GM12864 (cell line): ENCODE data around the gene GLS.

ENCODE experiments used
- DNase-seq: peaks from one replicate; pipeline ENCODE4 v3.0.0-alpha.2; 2011; ENCODE audit warnings: low read depth
- H3K4me3 ChIP-seq: 2 replicates; pipeline ENCODE4 v1.5.1; 2011; ENCODE audit warnings: mild to moderate bottlenecking, low read depth, low read length, control low read depth
- TF ChIP-seq, protein P1 (sequence below): IDR thresholded peaks from 2 replicates; pipeline ENCODE4 v1.5.1; 2011; ENCODE audit warnings: low read depth, mild to moderate bottlenecking, moderate library complexity, low read length, control low read depth, inconsistent platforms; ENCODE audit errors: missing control alignments

Gene GLS

DNA sequence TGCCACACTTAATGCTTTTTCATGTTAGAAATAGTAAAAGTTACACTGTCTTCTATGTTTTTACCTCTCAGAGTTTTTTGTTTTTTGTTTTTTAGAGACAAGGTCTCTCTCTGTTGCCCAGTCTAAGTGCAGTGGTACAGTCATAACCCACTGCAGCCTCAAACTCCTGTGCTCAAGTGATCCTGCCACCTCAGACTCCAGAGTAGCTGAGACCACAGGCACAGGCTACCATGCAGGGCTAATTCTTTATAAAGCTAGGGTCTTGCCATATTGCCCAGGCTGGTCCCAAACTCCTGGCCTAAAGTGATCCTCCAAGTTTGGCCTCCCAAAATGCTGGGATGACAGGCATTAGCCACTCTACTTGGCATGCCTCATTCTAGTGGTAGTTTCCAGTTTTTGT lies 33.1 kb downstream of the GLS start:
- TF ChIP-seq, protein P1, sequence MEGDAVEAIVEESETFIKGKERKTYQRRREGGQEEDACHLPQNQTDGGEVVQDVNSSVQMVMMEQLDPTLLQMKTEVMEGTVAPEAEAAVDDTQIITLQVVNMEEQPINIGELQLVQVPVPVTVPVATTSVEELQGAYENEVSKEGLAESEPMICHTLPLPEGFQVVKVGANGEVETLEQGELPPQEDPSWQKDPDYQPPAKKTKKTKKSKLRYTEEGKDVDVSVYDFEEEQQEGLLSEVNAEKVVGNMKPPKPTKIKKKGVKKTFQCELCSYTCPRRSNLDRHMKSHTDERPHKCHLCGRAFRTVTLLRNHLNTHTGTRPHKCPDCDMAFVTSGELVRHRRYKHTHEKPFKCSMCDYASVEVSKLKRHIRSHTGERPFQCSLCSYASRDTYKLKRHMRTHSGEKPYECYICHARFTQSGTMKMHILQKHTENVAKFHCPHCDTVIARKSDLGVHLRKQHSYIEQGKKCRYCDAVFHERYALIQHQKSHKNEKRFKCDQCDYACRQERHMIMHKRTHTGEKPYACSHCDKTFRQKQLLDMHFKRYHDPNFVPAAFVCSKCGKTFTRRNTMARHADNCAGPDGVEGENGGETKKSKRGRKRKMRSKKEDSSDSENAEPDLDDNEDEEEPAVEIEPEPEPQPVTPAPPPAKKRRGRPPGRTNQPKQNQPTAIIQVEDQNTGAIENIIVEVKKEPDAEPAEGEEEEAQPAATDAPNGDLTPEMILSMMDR: no peak
- H3K4me3 ChIP-seq: no peak overlapping the region
- no peak for DNase-seq

DNA sequence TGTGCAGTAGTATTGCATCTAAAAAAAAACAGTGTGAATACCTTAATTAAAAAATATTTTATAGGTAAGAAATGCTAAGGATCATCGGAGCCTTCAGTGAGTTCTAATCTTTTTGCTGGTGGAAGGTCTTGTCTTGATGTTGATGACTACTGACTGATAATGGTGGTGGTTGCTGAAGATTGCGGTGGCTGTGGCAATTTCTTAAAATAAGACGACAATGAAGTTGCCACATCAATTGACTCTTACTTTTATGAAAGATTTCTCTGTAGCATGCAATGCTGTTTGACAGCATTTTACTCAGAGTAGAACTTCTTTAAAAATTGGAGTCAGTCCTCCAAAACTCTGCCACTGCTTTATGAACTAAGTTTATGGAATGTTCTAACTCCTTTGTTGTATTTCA lies 36.2 kb downstream of the GLS start:
- no peak for DNase-seq
- TF ChIP-seq, protein P1: no peak
- H3K4me3 ChIP-seq: no peak overlapping the region

DNA sequence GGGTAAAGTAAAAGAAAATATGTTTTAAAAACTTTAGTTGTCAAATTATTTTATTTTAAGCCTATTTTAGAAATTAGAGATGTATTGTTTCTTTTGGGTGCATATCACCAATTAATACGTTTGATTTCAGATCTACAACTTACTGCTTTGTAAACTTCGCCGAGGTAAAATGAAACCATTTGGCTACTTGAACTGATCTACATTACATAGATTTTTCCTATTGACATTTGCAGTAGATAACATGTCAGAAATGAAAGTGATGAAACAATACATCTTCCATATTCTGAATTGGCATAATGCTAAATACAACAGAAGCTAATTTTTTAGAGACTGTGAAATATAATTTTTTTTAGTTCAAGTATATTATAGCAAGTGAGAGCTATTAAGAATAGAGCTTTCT lies 39.5 kb downstream of the GLS start:
- TF ChIP-seq, protein P1: no peak
- DNase-seq: no peak
- H3K4me3 ChIP-seq: no peak overlapping the region

DNA sequence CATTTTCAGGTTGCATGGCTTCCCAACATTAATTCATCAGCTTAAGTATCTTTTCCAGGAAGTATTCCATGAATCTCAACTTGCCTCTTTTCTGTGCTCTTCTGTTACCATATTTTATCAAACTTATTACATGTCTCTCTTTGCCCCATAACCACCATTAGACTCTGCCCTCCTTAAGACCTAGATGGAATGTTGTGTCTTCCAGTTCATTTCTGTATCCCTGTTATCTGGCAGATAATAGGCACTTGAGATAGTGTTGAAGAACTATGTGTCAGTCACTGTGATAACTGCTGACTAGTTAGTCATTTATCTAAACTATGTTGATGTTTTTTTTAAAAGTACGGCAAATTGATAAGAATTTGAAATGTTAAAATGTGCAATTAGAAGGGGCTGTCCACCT lies 41.8 kb downstream of the GLS start:
- no peak for DNase-seq
- TF ChIP-seq, protein P1: no peak
- H3K4me3 ChIP-seq: no peak overlapping the region

DNA sequence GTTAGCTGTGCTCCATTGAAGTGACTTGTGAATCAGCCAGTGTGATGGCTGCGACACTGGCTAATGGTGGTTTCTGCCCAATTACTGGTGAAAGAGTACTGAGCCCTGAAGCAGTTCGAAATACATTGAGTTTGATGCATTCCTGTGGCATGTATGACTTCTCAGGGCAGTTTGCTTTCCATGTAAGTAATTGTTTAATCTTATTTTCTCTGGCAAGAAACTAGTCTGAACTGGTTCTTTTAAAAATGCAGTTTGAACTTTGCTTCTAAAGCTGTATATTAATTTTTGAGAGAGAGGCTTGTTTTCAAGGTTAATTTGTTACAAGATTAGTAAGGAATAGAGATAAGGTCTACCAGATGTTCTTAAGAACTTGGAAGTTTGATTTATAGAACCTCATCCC lies 46.7 kb downstream of the GLS start:
- TF ChIP-seq, protein P1: no peak

DNA sequence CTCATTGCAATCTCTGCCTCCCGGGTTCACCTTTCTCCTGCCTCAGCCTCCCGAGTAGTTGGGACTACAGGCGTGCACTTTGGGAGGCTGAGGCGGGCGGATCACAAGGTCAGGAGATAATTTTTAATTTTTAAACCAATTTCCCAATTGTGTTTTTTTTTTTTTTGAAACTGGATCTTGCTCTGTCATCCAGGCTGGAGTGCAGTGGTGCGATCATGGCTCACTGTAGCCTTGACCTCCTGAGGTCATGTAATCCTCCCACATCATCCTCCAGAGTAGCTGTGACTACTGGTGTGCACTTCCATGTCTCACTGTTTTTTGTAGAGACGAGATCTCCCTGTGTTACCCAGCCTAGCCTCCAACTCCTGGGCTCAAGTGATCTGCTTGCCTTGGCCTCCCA lies 49.3 kb downstream of the GLS start:
- TF ChIP-seq, protein P1: no peak
- no peak for DNase-seq
- H3K4me3 ChIP-seq: no peak overlapping the region

More for the DNA sequence above, 46.7 kb downstream of the GLS start:
- H3K4me3 ChIP-seq: no peak overlapping the region
- DNase-seq: no peak

DNA sequence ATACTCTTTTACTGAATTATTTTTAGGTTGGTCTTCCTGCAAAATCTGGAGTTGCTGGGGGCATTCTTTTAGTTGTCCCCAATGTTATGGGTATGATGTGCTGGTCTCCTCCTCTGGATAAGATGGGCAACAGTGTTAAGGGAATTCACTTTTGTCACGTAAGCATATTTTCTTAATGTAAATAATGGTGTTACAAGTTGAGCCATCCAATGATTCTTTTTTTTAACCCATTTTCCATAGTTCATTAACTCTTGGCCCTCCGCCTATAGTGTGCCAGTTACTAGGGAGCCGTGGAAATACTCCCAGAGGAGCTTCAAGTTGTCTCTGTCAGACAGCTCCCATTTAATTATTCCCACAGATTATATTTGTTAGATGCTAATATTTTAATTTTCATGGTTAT lies 49.8 kb downstream of the GLS start:
- no peak overlapping the region for H3K4me3 ChIP-seq
- TF ChIP-seq, protein P1: no peak
- DNase-seq: no peak
